ENCODE results near the gene GLCCI1. TPM values are rescaled to one million over a fixed set of nuclear protein-coding genes. Genes with fewer than 3 reads are reported as not detected.

GLCCI1 gene
- polyA plus RNA-seq, 2 of the 4 experiments (the other 2 are of a cell fraction) = 1.2 to 2.8 TPM

- Histone ChIP-seq H3K27ac (no peak overlapping the region), H3K9me3 (peaks cover 16% of the 10 kb centered on the region; the same call in 2 of the 3 replicates), H3K4me3 (no peak overlapping the region), H3K4me2 (peak overlapping the region; percentile 36; the same call in 2 of the 3 replicates), H3K4me1 (no peaks in the 10 kb centered on the region)
- no peak for TF ChIP-seq FOSB (CRISPR knock-in tag; IDR thresholded peaks at IDR 0.05)
- TF ChIP-seq EP300 (IDR thresholded peaks at IDR 0.05) = no peak
- no peak for TF ChIP-seq HOXB13 (CRISPR knock-in tag; IDR thresholded peaks at IDR 0.05; ENCODE audit: low read depth)
- TF ChIP-seq NPAS2 (CRISPR knock-in tag; IDR thresholded peaks at IDR 0.05; ENCODE audit: borderline replicate concordance) = no peak
- no peak for ATAC-seq
- ChIA-PET CTCF (interaction anchor here (1.0 kb wide), 1 partner anchor 10 kb away, joined by 3 read pairs; no protein-coding TSS in a partner anchor), POLR2A (no interaction called here)
- no peak for FAIRE-seq
- DNase-seq (ENCODE audit: low read depth in 1 of 2, low spot score in 1 of 2) = no peak
- 82% methylated on average over 1 of the region's 1 CpG for WGBS (ENCODE audit: missing lambda C conversion rate)
Observed at GRCh38 chr7:7989133-7989532, 20.5 kb downstream of the GLCCI1 start.

- H3K4me2 ChIP-seq = peak overlapping the region; percentile 36; the same call in 2 of the 3 replicates
- CTCF ChIA-PET = interaction anchor here (1.0 kb wide), 1 partner anchor 9 kb away, joined by 3 read pairs; no protein-coding TSS in a partner anchor
- FAIRE-seq = no peak
Observed at GRCh38 chr7:7989616-7990440, 21.2 kb downstream of the GLCCI1 start.

GRCh38 chr7:7990441-7990761 is 21.8 kb downstream of the GLCCI1 start:
- H3K4me2 ChIP-seq = peak overlapping the region; percentile 36; the same call in 2 of the 3 replicates
- DNase-seq (ENCODE audit: low read depth in 1 of 2, low spot score in 1 of 2) = no peak
- no peaks in the 10 kb centered on the region for H3K4me1 ChIP-seq
- CTCF ChIA-PET = no interaction called here
- H3K4me3 ChIP-seq = no peak overlapping the region
- no peak for TF ChIP-seq CBX8 (IDR thresholded peaks at IDR 0.05)
- no peak for TF ChIP-seq RAD21 (conservative IDR thresholded peaks at IDR 0.05 in 1 of 2, IDR thresholded peaks at IDR 0.05 in 1 of 2)
- TF ChIP-seq ZSCAN20 (CRISPR knock-in tag; IDR thresholded peaks at IDR 0.05) = no peak
- no peak for TF ChIP-seq ESRRA (IDR thresholded peaks at IDR 0.05; ENCODE audit: borderline replicate concordance, low read length)
- TF ChIP-seq EHF (CRISPR knock-in tag; IDR thresholded peaks at IDR 0.05) = no peak
- no peak for TF ChIP-seq JUNB (IDR thresholded peaks at IDR 0.05)
- TF ChIP-seq EHMT2 (IDR thresholded peaks at IDR 0.05; ENCODE audit: low read depth) = no peak
- H3K9me3 ChIP-seq = peaks cover 16% of the 10 kb centered on the region; the same call in 2 of the 3 replicates
- H3K27ac ChIP-seq = no peak overlapping the region
- no peak for ATAC-seq
- WGBS (ENCODE audit: missing lambda C conversion rate) = 54% methylated on average over 2 of the region's 2 CpGs
- POLR2A ChIA-PET = no interaction called here
- FAIRE-seq = no peak

More at GRCh38 chr7:7989616-7990440, 21.2 kb downstream of the GLCCI1 start:
- H3K4me1 ChIP-seq = no peaks in the 10 kb centered on the region
- H3K4me3 ChIP-seq = no peak overlapping the region
- H3K9me3 ChIP-seq = peaks cover 16% of the 10 kb centered on the region; the same call in 2 of the 3 replicates
- TF ChIP-seq EHMT2 (IDR thresholded peaks at IDR 0.05; ENCODE audit: low read depth) = no peak
- TF ChIP-seq SMC3 (IDR thresholded peaks at IDR 0.05) = no peak
- peak; percentile 38 for TF ChIP-seq MAFK (IDR thresholded peaks at IDR 0.05; ENCODE audit: partially characterized antibody)
- no peak for ATAC-seq
- no peak for DNase-seq (ENCODE audit: low read depth in 1 of 2, low spot score in 1 of 2)
- H3K27ac ChIP-seq = no peak overlapping the region
- POLR2A ChIA-PET = no interaction called here
- 58% methylated on average over 5 of the region's 5 CpGs for WGBS (ENCODE audit: missing lambda C conversion rate)

GRCh38 chr7:7992506-7992905 is 23.9 kb downstream of the GLCCI1 start:
- ChIA-PET CTCF (no interaction called here), POLR2A (no interaction called here)
- H3K4me1 ChIP-seq = no peaks in the 10 kb centered on the region
- no peak overlapping the region for H3K4me3 ChIP-seq
- 70% methylated on average over 1 of the region's 1 CpG for WGBS (ENCODE audit: missing lambda C conversion rate)
- H3K9me3 ChIP-seq = peaks cover 16% of the 10 kb centered on the region; the same call in 2 of the 3 replicates
- FAIRE-seq (no peak), DNase-seq (ENCODE audit: low read depth in 1 of 2, low spot score in 1 of 2) (peak in 1 of 2 experiments; percentile 18), ATAC-seq (no peak)
- H3K27ac ChIP-seq = no peak overlapping the region
- H3K4me2 ChIP-seq = no peak overlapping the region
- TF ChIP-seq GATA3 (IDR thresholded peaks at IDR 0.05; ENCODE audit: borderline replicate concordance) = no peak
- TF ChIP-seq ELK1 (IDR thresholded peaks at IDR 0.05; ENCODE audit: low read depth, low read length) = no peak
- TF ChIP-seq POLR2AphosphoS2 (conservative IDR thresholded peaks at IDR 0.05; ENCODE audit: low read length) = no peak
- TF ChIP-seq CBX2 (IDR thresholded peaks at IDR 0.05; ENCODE audit: borderline replicate concordance, low read depth) = no peak
- TF ChIP-seq FOXS1 (CRISPR knock-in tag; IDR thresholded peaks at IDR 0.05) = no peak
- no peak for TF ChIP-seq BCL3 (IDR thresholded peaks at IDR 0.05)
- no peak for TF ChIP-seq CBX8 (IDR thresholded peaks at IDR 0.05)
- TF ChIP-seq RARB (CRISPR knock-in tag; IDR thresholded peaks at IDR 0.05) = no peak
- no peak for TF ChIP-seq ZFP36 (IDR thresholded peaks at IDR 0.05; ENCODE audit: borderline replicate concordance, partially characterized antibody)
- TF ChIP-seq ATOH8 (CRISPR knock-in tag; IDR thresholded peaks at IDR 0.05; ENCODE audit: low read depth) = no peak
- no peak for TF ChIP-seq HES2 (IDR thresholded peaks at IDR 0.05)
- TF ChIP-seq TP53 (CRISPR knock-in tag; IDR thresholded peaks at IDR 0.05) = no peak
- TF ChIP-seq NR3C1 (IDR thresholded peaks at IDR 0.05) = no peak
- no peak for TF ChIP-seq ZC3H11A (IDR thresholded peaks at IDR 0.05)
- no peak for TF ChIP-seq HOXB5 (CRISPR knock-in tag; IDR thresholded peaks at IDR 0.05)
- TF ChIP-seq TFCP2L1 (CRISPR knock-in tag; IDR thresholded peaks at IDR 0.05) = no peak
- no peak for TF ChIP-seq ZNF302 (CRISPR knock-in tag; IDR thresholded peaks at IDR 0.05)
